Effector memory CD8-positive, alpha-beta T cell (primary cell): ENCODE results near the gene TPRG1L.

Experiments
- ATAC-seq: fragments of 150-1000 bp; cut with Tn5 transposase; replicated peaks from 2 replicates; pipeline ENCODE4 v1.10.0; 2021; ENCODE audit warnings: mild to moderate bottlenecking, moderate library complexity
- DNase-seq, 3 experiments: peaks; one replicate each; pipeline ENCODE4 v3.0.0; 2021
- H3K27ac Mint-ChIP-seq, 2 donors: one replicate each; pipeline ENCODE4 v1.8.0; 2022; ENCODE audit warnings: mild to moderate bottlenecking in 2 of 2, mixed read lengths in 2 of 2, moderate library complexity in 2 of 2
- H3K27me3 Mint-ChIP-seq, 2 donors: one replicate each; pipeline ENCODE4 v1.8.0; 2022; ENCODE audit warnings: mixed read lengths in 2 of 2
- H3K36me3 Mint-ChIP-seq: one replicate; pipeline ENCODE4 v1.8.0; 2022; ENCODE audit warnings: mild to moderate bottlenecking, moderate library complexity, mixed read lengths; ENCODE audit not compliant: insufficient read depth
- H3K4me1 Mint-ChIP-seq, 2 donors: one replicate each; pipeline ENCODE4 v1.8.0; 2022; ENCODE audit warnings: low read depth in 2 of 2, mixed read lengths in 2 of 2
- H3K4me3 Mint-ChIP-seq, 2 donors: one replicate each; pipeline ENCODE4 v1.8.0; 2022; ENCODE audit warnings: mild to moderate bottlenecking in 2 of 2, mixed read lengths in 2 of 2, moderate library complexity in 2 of 2
- H3K9me3 Mint-ChIP-seq, 2 donors: one replicate each; pipeline ENCODE4 v1.8.0; 2022; ENCODE audit warnings: mixed read lengths in 2 of 2

TPRG1L gene

GRCh38 chr1:3585940-3586568 lies 38.8 kb upstream of the TPRG1L start:
- ATAC-seq: no peak
- no peak overlapping the region for H3K4me3 Mint-ChIP-seq
- H3K4me1 Mint-ChIP-seq: no peaks in the 10 kb centered on the region

GRCh38 chr1:3586986-3587759 lies 37.6 kb upstream of the TPRG1L start:
- ATAC-seq (no peak), DNase-seq (no peak)
- Mint-ChIP-seq H3K9me3 (no peaks in the 10 kb centered on the region), H3K4me1 (no peaks in the 10 kb centered on the region), H3K4me3 (no peak overlapping the region), H3K27me3 (no peaks in the 10 kb centered on the region), H3K36me3 (no peaks in the 10 kb centered on the region), H3K27ac (peak overlapping the region in 1 of 2 donors; percentile 44)

More at GRCh38 chr1:3585940-3586568, 38.8 kb upstream of the TPRG1L start:
- Mint-ChIP-seq H3K27ac (no peak overlapping the region), H3K36me3 (no peaks in the 10 kb centered on the region), H3K9me3 (no peaks in the 10 kb centered on the region), H3K27me3 (no peaks in the 10 kb centered on the region)
- DNase-seq: no peak

- H3K27ac Mint-ChIP-seq: no peak overlapping the region
Measured at GRCh38 chr1:3588395-3588794, 36.4 kb upstream of the TPRG1L start.

GRCh38 chr1:3590139-3590763 lies 34.6 kb upstream of the TPRG1L start:
- H3K36me3 Mint-ChIP-seq: no peaks in the 10 kb centered on the region

More at GRCh38 chr1:3588395-3588794, 36.4 kb upstream of the TPRG1L start:
- Mint-ChIP-seq H3K36me3 (no peaks in the 10 kb centered on the region), H3K27me3 (no peaks in the 10 kb centered on the region), H3K9me3 (no peaks in the 10 kb centered on the region), H3K4me1 (no peaks in the 10 kb centered on the region), H3K4me3 (no peak overlapping the region)
- ATAC-seq: no peak
- DNase-seq: no peak

DNA sequence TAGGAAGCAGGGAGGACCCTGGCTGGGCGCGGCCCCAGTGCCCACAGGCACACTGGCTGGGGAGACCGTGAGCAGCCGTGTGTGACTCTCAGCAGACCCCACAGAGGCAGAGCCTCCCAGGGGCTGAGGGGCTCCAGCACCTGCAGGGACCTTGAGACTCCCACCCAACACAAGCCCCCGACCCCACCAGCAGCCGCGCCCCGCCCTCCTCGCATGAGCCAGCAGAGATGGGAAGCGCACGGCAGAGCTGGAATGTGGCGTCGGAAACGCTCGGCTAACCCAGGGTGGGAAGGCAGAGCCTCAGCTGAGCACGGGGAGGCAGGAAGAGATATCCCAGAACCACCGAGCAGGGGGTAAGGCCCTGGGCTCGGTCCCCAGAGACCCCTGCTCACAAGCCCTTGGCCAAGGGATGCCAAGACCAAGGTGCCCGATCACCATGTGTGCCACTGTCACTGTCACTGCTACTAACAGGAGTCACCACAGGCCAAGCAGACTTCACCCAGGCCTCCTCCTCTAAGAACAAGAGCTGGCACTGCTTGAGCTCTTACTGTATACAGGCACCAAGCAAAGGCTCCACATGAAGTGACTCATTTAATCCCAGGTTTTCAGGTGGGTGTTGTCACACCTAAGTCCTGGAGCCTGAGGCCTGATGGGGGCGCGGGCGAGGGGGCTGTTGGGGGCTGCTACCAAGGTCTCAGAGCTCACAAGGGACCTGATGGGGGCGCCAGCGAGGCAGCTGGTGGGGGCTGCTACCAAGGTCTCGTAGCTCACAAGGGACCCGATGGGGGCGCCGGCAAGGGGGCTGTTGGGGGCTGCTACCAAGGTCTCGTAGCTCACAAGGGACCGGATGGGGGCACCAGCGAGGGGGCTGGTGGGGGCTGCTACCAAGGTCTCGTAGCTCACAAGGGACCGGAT lies 33.6 kb upstream of the TPRG1L start:
- no peak for ATAC-seq
- no peaks in the 10 kb centered on the region for H3K36me3 Mint-ChIP-seq
- H3K4me1 Mint-ChIP-seq: no peaks in the 10 kb centered on the region

More at GRCh38 chr1:3590139-3590763, 34.6 kb upstream of the TPRG1L start:
- Mint-ChIP-seq H3K4me3 (no peak overlapping the region), H3K4me1 (no peaks in the 10 kb centered on the region), H3K27me3 (no peaks in the 10 kb centered on the region), H3K27ac (no peak overlapping the region), H3K9me3 (no peaks in the 10 kb centered on the region)
- DNase-seq (no peak), ATAC-seq (no peak)

GRCh38 chr1:3593334-3593733 lies 31.5 kb upstream of the TPRG1L start:
- Mint-ChIP-seq H3K36me3 (peaks cover 4% of the 10 kb centered on the region), H3K27ac (no peak overlapping the region), H3K27me3 (no peaks in the 10 kb centered on the region), H3K4me1 (peaks cover 13 to 14% of the 10 kb centered on the region in 2 donors), H3K9me3 (no peaks in the 10 kb centered on the region), H3K4me3 (no peak overlapping the region)
- ATAC-seq: no peak
- DNase-seq: no peak

More for the DNA sequence above, 33.6 kb upstream of the TPRG1L start:
- no peaks in the 10 kb centered on the region for H3K27me3 Mint-ChIP-seq
- no peak overlapping the region for H3K4me3 Mint-ChIP-seq
- DNase-seq: no peak
- H3K27ac Mint-ChIP-seq: no peak overlapping the region
- no peaks in the 10 kb centered on the region for H3K9me3 Mint-ChIP-seq

DNA sequence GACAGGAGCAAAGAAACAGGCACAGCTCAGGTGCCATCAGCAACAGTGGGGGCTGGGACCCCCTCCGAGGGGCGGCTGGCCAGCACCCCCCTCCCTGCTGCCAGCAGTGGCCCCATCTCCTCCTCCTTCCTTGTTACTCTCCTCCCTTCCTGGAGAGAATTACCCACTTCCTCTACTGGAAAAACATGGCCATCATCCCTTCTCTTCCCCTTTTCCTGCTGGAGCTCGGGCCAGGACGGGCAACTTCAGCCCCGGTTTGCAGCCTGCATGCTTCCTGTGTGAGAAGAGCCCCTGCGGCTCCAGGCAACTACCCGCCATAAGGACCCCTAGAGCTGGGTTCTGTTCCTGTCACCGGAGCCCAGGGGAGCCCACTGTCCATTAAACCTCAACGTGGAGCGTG lies 31.1 kb upstream of the TPRG1L start:
- Mint-ChIP-seq H3K4me1 (peaks cover 14 to 15% of the 10 kb centered on the region in 2 donors), H3K27me3 (no peaks in the 10 kb centered on the region)
- no peak for DNase-seq

GRCh38 chr1:3594706-3595377 lies 30.0 kb upstream of the TPRG1L start:
- H3K4me1 Mint-ChIP-seq: peaks cover 18 to 19% of the 10 kb centered on the region in 2 donors
- no peak overlapping the region for H3K27ac Mint-ChIP-seq
- peaks cover 4% of the 10 kb centered on the region for H3K36me3 Mint-ChIP-seq

More for the DNA sequence above, 31.1 kb upstream of the TPRG1L start:
- H3K9me3 Mint-ChIP-seq: no peaks in the 10 kb centered on the region
- ATAC-seq: no peak
- H3K4me3 Mint-ChIP-seq: no peak overlapping the region
- H3K36me3 Mint-ChIP-seq: peaks cover 4% of the 10 kb centered on the region
- peak overlapping the region in 1 of 2 donors; percentile 44 for H3K27ac Mint-ChIP-seq

GRCh38 chr1:3595949-3596348 lies 28.9 kb upstream of the TPRG1L start:
- Mint-ChIP-seq H3K27ac (peak overlapping the region; percentile 21 to 31), H3K27me3 (no peaks in the 10 kb centered on the region), H3K4me3 (no peak overlapping the region), H3K9me3 (no peaks in the 10 kb centered on the region), H3K4me1 (peaks cover 18 to 19% of the 10 kb centered on the region in 2 donors), H3K36me3 (peaks cover 4% of the 10 kb centered on the region)
- ATAC-seq (no peak), DNase-seq (no peak)

More at GRCh38 chr1:3594706-3595377, 30.0 kb upstream of the TPRG1L start:
- no peaks in the 10 kb centered on the region for H3K9me3 Mint-ChIP-seq
- ATAC-seq (no peak), DNase-seq (no peak)
- H3K4me3 Mint-ChIP-seq: no peak overlapping the region
- no peaks in the 10 kb centered on the region for H3K27me3 Mint-ChIP-seq

- Mint-ChIP-seq H3K27me3 (no peaks in the 10 kb centered on the region), H3K36me3 (peaks cover 4% of the 10 kb centered on the region), H3K4me3 (peak overlapping the region; percentile 81 to 82), H3K4me1 (peaks cover 18 to 19% of the 10 kb centered on the region in 2 donors), H3K27ac (peak overlapping the region; percentile 91 to 93), H3K9me3 (no peaks in the 10 kb centered on the region)
- ATAC-seq (no peak), DNase-seq (no peak)
Measured at GRCh38 chr1:3596663-3597598, 27.9 kb upstream of the TPRG1L start.

GRCh38 chr1:3597599-3597964 lies 27.2 kb upstream of the TPRG1L start:
- DNase-seq: peak in 2 of 3 experiments; percentile 9 to 19
- peak; percentile 75 for ATAC-seq
- H3K9me3 Mint-ChIP-seq: no peaks in the 10 kb centered on the region
- peak overlapping the region; percentile 81 to 82 for H3K4me3 Mint-ChIP-seq
- peaks cover 4% of the 10 kb centered on the region for H3K36me3 Mint-ChIP-seq
- H3K4me1 Mint-ChIP-seq: peaks cover 18 to 19% of the 10 kb centered on the region in 2 donors
- H3K27me3 Mint-ChIP-seq: no peaks in the 10 kb centered on the region
- H3K27ac Mint-ChIP-seq: peak overlapping the region; percentile 91 to 93

GRCh38 chr1:3598051-3598491 lies 26.7 kb upstream of the TPRG1L start:
- peaks cover 18 to 19% of the 10 kb centered on the region in 2 donors for H3K4me1 Mint-ChIP-seq
- peak overlapping the region; percentile 91 to 93 for H3K27ac Mint-ChIP-seq
- ATAC-seq (no peak), DNase-seq (no peak)
- no peaks in the 10 kb centered on the region for H3K27me3 Mint-ChIP-seq
- H3K4me3 Mint-ChIP-seq: peak overlapping the region; percentile 81 to 82
- no peaks in the 10 kb centered on the region for H3K9me3 Mint-ChIP-seq
- peaks cover 4% of the 10 kb centered on the region for H3K36me3 Mint-ChIP-seq
